GM03348 (cell line): ENCODE results near the gene MS4A6E.
"Not testable (repeated sequence)": the region's sequence is repeated elsewhere in the genome, so short reads cannot be mapped to it uniquely, and the experiment has no call there.

Source experiments
- DNase-seq: peaks from one replicate; pipeline ENCODE4 v3.0.0; 2012; ENCODE audit warnings: low spot score

Gene MS4A6E

GRCh38 chr11:60336767-60337391 lies 9.8 kb downstream of the MS4A6E start:
- DNase-seq, result no peak

- no peak for DNase-seq
Measured at GRCh38 chr11:60338053-60338452, 11.0 kb downstream of the MS4A6E start.

- no peak for DNase-seq
Measured at GRCh38 chr11:60339356-60339755, 12.3 kb downstream of the MS4A6E start.

GRCh38 chr11:60343094-60343704 lies 16.1 kb downstream of the MS4A6E start:
- DNase-seq, result no peak

- no peak for DNase-seq
Measured at GRCh38 chr11:60344146-60344545, 17.1 kb downstream of the MS4A6E start.

- no peak for DNase-seq
Measured at GRCh38 chr11:60345489-60345888, 18.4 kb downstream of the MS4A6E start.

- no peak for DNase-seq
Measured at GRCh38 chr11:60347084-60347797, 20.2 kb downstream of the MS4A6E start.

- no peak for DNase-seq
Measured at GRCh38 chr11:60348116-60348515, 21.1 kb downstream of the MS4A6E start.

GRCh38 chr11:60349990-60350389 lies 22.9 kb downstream of the MS4A6E start:
- DNase-seq, result no peak

- no peak for DNase-seq
Measured at GRCh38 chr11:60357771-60358170, 30.7 kb downstream of the MS4A6E start.

- no peak for DNase-seq
Measured at GRCh38 chr11:60360621-60361020, 33.6 kb downstream of the MS4A6E start.

GRCh38 chr11:60362241-60362640 lies 35.2 kb downstream of the MS4A6E start:
- DNase-seq, result no peak

- peak; percentile 62 for DNase-seq
Measured at GRCh38 chr11:60363542-60364470, 36.8 kb downstream of the MS4A6E start.

- not testable (repeated sequence) for DNase-seq
Measured at GRCh38 chr11:60366262-60366904, 39.3 kb downstream of the MS4A6E start.

GRCh38 chr11:60367009-60367408 lies 40.0 kb downstream of the MS4A6E start:
- DNase-seq, result no peak

- no peak for DNase-seq
Measured at GRCh38 chr11:60367896-60368295, 40.8 kb downstream of the MS4A6E start.

- no peak for DNase-seq
Measured at GRCh38 chr11:60370252-60370810, 43.3 kb downstream of the MS4A6E start.

GRCh38 chr11:60370811-60371298 lies 43.8 kb downstream of the MS4A6E start:
- no peak for DNase-seq

- no peak for DNase-seq
Measured at GRCh38 chr11:60371386-60371785, 44.3 kb downstream of the MS4A6E start.

- no peak for DNase-seq
Measured at GRCh38 chr11:60371854-60372253, 44.8 kb downstream of the MS4A6E start.

- DNase-seq, result no peak
Measured at GRCh38 chr11:60372767-60373166, 45.7 kb downstream of the MS4A6E start.
